AG09319 (cell line): ENCODE measurements around the gene BRMS1.

Experiments
- DNase-seq: peaks from one replicate; pipeline ENCODE4 v3.0.0-alpha.2; 2010; ENCODE audit warnings: low read depth; ENCODE audit errors: extremely low read depth
- TF ChIP-seq, protein P1 (sequence below): IDR thresholded peaks from 2 replicates; pipeline ENCODE4 v1.5.1; 2011; ENCODE audit warnings: low read depth, mild to moderate bottlenecking, inconsistent platforms, low read length, moderate library complexity

The BRMS1 gene

DNA sequence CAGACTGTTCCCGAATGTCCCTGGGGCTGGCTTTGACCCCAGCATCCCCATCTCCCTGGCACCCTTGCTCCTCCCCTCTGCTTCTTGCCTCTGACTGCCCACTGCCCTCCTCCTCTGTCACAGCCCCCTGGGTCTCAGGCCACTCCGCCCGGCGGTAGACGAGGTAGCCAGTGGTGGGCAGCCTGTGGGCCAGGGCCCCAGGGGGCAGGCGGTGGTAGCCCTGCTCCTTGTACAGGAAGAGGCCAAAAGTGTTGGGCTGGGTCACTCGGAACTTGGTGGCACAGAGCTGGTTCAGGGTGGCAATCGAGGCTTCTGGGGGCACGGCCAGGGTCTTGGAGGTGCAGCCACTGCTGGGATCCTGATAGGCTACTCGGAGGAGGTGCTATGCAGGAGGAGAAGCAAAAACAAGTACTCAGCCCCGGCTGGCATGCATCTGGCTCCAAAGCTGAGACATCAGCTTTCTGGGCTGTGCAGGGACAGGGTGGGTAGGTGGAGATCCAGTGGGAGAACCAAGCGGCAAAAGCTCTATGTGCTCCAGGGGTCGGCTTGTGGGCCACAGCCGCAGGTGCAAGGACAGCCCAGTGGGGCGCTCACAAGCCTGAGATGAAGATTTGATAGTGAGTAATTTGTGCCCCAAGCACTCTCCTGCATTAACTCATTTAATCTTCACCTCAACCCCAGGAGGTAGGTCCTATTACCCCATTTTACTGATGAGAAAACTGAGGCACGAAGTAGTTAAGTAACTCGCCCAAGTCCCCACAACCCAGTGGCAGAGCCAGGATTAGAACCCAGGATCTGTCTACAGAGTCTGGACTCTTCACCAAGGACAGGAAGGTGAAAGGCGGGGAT lies 12.3 kb downstream of the BRMS1 start:
- DNase-seq = no peak
- TF ChIP-seq, protein P1, sequence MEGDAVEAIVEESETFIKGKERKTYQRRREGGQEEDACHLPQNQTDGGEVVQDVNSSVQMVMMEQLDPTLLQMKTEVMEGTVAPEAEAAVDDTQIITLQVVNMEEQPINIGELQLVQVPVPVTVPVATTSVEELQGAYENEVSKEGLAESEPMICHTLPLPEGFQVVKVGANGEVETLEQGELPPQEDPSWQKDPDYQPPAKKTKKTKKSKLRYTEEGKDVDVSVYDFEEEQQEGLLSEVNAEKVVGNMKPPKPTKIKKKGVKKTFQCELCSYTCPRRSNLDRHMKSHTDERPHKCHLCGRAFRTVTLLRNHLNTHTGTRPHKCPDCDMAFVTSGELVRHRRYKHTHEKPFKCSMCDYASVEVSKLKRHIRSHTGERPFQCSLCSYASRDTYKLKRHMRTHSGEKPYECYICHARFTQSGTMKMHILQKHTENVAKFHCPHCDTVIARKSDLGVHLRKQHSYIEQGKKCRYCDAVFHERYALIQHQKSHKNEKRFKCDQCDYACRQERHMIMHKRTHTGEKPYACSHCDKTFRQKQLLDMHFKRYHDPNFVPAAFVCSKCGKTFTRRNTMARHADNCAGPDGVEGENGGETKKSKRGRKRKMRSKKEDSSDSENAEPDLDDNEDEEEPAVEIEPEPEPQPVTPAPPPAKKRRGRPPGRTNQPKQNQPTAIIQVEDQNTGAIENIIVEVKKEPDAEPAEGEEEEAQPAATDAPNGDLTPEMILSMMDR = no peak

DNA sequence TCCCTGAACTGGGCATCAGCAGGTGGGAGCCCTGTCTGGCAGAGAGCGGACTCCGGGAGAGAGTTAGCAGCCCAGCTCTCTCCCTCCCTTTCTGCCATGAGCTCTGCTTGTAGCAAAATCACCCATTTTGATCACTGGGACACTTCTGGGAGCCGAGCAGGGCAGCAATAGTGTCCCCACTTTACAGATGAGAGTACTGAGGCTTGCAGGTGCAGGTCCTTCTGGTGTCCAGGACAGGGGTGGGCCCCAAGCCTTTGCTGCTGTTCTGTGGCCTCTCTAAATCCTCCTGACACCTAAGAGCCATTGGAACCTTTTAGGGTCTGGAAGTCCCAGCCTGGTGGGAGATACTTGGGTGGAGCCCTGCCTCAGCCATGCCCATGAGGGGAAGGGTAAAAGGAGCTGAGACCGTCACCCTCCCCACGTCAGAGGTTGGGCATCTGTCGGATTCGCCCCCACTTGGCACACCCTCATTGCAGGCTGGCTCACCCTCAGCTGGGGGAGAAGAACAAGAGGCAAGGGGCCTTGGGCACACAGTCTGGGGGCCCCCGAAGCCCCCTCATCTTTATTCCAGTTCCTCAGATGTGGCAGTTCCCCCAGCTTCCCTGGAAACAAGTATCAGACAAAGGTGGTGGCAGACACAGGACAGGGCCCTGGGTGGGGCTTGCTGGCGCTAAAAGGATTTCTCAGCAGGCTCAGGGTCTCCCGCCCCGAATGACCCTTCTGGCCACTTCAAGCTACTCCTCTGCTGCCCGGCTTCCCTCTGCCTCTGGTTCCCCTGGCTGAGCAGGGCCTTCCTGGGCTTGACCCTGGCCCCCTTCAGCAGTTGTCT lies 13.1 kb downstream of the BRMS1 start:
- no peak for DNase-seq
- TF ChIP-seq, protein P1 = no peak

DNA sequence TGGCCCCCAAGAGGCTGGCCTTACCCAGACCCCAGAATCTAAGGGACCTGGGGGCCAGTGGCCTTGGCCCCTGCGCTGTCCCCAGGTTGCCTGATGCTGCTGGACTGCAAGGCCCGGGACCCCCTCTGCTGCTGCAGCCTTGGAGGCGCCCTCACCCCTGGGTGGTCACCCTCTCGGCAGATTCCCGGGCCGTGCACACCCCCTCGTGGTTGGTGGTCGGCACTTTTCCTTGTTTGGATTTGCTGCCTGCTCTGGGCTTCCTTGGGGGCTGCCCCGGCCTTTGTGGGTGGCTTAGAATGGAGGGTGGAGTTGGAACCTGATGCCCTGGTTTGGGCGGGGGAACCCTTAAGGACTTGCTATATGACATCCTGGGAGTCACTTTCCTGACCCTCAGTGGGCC lies 14.0 kb downstream of the BRMS1 start:
- DNase-seq = no peak
- TF ChIP-seq, protein P1 = no peak

DNA sequence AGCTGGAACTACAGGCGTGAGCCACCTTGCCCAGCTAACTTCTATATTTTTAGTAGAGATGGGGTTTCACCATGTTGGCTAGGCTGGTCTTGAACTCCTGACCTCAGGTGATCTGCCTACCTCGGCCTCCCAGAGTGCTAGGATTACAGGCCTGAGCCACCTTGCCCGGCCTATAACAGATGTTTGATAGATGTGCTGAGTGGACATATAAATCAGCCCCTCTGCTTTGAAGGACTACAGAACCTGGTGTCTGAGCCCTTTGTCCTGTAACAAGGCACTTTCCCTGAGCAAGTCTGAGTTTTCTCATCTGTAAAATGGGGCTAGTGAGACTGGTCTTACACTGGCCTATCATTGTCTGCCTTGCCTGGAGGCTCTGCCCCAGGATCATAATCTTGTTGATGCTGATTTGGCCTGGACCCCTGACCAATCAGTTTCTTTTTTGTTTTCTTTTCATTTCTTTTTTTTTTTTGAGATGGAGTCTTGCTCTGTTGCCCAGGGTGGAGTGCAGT lies 15.7 kb downstream of the BRMS1 start:
- no peak for DNase-seq
- TF ChIP-seq, protein P1 = no peak

DNA sequence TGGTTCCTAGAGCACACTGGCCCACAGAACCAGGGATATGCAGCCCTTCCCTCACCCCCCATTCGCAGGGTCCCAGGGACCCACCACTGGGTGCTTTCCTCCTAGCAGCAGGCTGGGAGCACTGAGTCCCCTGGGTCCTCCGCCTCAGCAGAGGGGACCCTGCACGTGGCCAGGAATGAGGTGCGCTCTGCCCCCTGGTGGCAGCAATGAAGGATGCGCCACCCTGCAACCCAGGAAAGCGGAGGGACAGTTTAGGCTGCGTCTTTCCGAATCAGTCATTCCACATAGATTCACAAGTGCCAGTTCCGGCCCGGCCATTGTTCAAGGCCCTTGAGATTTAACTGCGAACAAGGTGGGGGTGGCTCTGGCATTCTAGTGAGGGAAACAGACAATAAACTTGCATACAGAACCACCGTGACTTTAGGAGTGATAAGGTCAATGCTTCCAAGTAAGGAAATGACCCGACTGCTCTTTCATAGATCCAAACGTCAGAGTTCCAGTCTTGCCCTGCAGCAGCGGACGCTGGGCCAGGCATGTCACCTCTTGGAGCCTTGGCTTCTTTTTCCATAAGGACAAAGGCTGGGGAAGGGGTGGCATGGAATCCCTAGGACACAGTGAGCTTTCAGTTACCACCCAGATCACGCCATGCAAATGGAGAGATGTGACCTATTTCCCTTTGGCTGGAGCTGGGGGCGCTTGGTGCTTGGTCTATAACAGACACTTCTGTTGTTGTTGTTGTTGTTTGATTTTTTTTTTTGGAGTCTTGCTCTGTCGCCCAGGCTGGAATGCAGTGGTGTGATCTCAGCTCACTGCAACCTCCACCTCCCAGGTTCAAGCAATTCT lies 16.4 kb downstream of the BRMS1 start:
- DNase-seq = no peak
- TF ChIP-seq, protein P1 = peak; percentile 91

DNA sequence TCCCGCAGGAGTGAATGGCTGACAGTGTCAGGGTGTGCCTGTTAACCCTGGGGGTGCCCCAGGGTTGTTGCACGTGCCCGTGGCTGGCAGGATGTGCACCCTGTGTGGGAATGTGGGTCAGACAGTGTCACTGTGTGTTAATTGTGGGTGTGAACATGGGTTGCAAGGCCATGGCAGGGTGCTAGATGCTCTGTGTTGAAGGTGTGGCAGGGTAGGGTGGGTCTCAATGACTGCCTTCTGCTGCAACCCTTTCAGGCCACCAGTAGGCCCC lies 16.9 kb downstream of the BRMS1 start:
- TF ChIP-seq, protein P1 = no peak
- DNase-seq = no peak
